Inflammatory macrophage treated with lipopolysaccharide for 1 hour (primary cell): ENCODE measurements around the gene DQX1.
"Not testable (repeated sequence)": the region's sequence is repeated elsewhere in the genome, so short reads cannot be mapped to it uniquely, and the experiment has no call there.

Experiments used
- DNase-seq, 2 donors: peaks; one replicate each; pipeline ENCODE4 v3.0.0-alpha.2; 2020 to 2022

The DQX1 gene, protein sequence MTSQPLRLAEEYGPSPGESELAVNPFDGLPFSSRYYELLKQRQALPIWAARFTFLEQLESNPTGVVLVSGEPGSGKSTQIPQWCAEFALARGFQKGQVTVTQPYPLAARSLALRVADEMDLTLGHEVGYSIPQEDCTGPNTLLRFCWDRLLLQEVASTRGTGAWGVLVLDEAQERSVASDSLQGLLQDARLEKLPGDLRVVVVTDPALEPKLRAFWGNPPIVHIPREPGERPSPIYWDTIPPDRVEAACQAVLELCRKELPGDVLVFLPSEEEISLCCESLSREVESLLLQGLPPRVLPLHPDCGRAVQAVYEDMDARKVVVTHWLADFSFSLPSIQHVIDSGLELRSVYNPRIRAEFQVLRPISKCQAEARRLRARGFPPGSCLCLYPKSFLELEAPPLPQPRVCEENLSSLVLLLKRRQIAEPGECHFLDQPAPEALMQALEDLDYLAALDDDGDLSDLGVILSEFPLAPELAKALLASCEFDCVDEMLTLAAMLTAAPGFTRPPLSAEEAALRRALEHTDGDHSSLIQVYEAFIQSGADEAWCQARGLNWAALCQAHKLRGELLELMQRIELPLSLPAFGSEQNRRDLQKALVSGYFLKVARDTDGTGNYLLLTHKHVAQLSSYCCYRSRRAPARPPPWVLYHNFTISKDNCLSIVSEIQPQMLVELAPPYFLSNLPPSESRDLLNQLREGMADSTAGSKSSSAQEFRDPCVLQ

DNA sequence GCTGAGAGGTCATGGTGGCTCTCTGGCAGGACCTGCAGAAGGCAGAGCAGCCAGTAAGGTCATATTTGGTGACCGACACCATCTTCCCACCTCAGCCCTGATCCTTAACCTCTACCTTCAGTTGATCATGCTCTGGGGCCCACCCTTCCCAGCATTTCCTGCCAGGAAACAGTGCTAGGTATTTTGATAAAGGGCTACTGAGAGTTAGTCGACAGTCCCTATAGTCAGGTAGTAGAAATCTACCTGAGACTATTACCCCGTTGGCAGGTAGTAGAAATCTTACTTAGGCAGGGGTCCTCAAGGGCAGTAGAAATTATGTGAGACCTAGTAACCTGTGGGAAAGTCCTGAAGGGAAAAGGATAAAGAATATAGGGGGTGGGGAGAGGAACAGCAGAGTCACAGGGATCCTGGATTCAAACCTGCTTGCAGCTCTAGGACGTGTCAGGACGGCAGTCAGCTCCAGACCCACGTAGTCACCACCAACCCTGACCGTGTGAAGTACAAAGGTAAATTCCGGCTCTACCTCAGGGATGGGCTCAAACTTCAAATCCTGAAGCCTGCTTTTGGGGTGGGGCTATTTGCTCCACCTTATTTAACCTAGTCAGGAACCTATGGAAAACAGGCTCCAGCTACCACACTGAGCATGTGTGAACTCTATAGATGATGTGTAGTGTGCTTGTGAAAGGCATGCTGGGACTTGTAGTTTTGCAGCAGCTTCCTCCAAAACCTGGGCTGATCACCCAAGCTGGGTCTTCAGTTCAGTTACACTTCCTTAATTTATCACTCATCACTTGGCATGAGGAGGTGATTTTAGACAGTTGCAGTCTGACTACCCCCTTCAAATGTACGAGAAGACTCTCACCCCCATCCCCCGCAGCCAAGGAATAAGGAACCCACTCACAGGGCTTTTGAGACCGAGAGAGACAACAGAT is at the start of gene DQX1:
TSS of gene DQX1 (minus strand) at position 515 of the 932 bp plus-strand sequence. CDS start at position 13, 502 bp downstream.
- DNase-seq: peak; percentile 32 to 49

DNA sequence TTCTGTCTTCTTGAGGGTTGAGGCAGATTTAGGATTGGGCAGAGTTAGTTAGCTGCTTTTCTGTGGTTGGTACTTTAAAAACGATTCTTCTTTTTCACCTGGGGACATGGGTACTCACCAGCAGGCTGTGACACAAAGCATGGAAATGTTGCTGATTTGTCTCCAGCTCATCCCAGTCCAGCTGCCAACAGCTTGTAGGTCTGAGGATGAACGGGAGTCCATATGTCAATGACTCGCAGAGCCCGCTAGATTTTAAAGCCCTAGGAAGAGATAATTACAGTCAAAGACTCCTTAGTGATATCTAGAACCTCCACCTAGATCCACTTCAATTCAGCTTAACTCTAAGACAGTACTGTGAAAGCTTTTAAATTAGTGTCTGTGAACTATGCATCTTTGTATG is 49.3 kb upstream of the DQX1 start:
- DNase-seq: no peak

DNA sequence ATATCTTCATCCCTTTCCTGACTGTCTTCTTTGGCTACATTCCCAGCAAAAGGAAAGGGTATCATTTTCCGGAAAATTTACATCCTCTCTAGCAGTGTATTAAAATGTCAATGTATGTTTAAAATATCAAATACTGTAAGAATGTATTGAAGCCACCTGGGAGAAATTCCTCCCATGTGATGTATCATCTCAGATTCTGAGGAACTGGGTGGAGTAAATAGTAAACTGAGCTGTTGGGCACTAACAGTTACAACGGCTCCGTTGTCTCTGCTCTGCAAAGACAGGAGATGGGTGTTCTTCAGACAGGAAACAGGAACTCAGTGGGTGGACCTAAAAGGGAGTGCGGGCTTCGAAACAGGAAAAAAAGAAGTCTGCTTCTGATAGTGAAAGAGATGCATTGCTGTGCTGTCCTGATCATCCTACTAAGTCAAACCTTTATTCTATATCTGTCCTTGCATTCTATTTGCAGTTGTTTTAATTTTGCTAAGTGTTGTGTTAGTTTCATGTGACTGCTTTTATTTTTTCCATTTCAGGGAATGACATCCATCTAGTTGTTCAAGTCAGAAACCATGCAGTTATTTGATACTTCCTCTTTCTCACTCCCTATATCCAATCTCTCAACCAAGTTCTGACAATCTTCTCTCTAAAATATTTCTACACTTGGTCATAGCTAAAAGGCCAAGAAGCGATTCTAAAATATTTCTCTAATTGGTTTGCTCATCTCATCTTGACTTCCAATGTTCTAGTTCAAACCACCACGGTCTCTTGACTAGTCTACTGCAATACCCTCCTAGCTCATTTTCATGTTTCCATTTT is 47.9 kb upstream of the DQX1 start:
- DNase-seq: peak; percentile 68 to 73

DNA sequence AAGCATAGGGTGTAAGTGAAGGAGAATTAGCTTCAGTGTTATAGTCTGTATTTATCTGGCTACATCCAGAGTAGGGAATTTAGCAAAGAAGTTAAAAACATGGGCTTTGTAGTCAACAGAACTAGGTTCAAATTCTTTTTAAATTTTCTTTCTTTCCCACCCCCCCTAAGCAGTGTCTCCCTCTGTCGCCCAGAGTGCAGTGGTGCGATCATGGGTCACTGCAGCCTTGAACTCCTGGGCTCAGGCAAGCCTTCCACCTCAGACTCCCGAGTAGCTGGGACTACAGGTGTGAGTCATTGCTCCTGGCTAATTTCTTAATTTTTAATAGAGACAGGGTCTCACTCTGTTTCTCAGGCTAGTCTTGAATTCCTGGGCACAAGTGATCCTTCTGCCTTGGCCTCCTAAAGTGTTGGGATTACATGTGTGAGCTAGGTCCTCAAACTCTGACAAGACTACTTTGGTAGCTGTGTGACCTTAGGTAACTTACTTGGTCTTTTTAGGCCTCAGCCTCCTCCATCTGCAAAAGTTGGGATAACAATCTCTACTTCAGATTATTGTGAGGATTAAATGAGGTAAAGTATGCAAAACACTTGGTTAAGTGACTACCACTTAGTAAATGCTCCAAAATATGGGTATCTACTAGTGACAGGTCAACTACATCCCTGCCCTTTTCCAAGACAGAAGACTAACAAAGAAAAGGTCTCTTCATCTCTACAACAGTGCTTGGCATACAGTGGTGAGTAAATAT is 46.3 kb upstream of the DQX1 start:
- DNase-seq: no peak

DNA sequence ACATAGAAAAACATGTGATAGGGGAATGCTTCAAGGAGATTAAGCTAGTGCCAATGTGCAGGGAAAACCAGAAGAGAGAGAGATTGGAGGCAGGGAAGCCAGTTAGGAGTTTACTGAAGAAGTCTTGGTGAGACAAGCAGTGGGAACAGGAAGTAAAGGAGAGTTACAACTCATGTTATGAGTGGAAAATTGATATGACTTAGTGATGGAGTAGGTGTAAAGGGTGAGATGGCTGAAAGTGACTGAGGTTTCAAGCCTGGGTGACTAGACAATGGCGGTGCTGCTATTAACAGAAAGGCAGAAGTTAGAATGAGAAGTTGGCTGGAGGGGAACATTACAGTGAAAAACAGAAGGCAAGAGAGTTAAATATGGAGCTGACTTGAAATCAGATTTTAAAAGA is 45.0 kb upstream of the DQX1 start:
- peak; percentile 51 to 65 for DNase-seq

DNA sequence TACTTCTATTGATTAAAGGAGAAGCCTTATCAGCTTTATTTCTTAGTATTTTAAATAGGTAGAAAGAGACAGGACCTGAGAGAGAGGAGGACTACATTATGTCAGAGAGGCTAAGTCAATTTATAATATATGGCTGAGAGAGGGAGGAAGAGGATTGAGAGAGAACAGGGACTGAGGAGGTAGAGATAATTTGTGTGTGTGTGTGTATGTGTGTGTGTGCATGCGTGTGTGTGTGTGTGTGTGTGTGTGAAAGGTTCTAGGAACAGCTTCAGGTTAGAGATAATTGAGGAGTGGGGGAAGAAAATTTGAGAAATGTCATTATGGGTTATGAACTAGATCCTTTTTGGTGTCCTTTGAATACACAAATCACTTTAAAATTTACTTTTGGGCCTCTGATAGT is 43.7 kb upstream of the DQX1 start:
- DNase-seq: no peak

DNA sequence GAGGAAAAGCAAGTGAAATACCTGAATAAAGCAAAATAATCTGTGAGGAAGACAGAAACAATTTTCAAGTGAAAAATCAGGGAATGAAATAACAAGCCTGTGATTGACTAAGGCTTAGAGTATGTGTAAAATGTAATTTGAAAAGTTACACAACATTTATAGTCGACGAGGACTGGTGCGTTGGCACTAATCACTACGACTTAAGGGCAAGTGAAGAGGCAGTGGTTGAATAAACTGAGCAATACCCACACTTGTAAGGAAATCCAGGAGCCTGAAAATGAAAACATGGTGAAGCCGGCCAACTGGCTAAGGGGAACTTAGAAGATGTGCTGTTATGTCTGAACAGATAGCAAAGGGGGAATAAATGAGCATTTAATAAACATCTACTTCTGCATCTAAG is 41.9 kb upstream of the DQX1 start:
- no peak for DNase-seq

DNA sequence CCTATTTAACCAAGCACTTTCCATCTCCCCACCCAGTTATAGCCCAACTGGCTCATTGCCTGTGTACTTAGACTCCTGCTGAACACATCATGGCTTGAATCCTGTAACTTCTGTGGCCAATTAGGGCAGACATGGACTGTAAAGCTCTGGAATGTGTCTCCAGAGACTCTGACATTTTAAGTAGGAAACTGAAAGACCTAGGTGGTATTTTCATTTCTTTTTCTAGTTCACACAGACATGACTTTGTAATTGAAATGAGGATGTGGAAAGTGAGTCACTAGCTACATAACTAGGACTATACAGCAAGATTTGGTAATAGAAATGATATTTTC is 40.7 kb upstream of the DQX1 start:
- peak; percentile 59 to 61 for DNase-seq

DNA sequence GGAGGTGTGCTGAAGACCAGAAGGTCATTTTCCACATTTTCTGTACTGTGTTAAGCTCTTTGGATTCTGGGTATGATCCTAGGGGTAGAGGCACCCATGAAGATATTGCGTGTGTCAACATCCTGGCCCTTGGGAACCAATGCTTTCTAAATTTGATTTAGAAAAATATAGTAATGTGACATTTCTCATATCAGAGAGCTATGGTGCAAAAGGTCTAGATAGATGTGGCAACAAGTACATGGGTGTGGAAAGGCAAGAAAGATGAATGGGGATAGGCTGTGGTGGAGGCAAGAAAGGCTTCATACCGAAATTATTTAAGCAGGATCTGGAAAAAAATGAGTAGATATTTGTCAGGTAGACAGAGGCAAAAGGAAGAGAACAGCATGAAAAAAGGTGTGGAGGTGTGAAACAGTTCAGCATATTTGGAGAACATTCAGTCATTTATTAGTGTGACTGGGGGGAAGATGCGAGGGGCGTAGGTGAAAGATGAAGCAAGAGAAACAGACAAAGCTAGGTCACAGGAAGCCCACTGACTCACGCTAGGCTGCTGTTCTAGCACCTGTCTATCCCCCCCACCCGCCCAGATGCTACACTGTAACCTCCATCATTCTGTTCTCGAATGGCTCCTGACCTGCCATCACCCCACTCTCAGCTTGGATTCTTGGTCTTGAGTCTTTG is 40.2 kb upstream of the DQX1 start:
- DNase-seq: no peak

DNA sequence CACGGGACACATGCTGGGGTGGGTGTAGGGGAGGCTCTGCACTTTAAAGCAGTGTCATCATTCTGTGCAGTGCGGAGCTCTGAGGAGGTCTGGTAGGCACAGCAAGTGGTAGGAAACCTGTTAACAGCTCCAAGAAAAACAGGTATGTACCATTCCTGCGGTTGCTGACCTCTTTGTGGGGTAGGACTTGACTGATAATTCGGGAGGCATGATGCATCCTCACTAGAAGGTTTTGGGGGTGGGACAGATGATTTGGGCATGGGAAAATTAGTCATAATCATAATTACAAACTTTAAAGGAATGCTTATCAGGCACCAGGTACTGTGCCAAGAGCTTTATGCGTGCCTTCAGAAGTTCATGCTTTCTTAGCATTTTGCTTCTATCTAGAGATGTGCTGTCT is 38.2 kb upstream of the DQX1 start:
- no peak for DNase-seq

DNA sequence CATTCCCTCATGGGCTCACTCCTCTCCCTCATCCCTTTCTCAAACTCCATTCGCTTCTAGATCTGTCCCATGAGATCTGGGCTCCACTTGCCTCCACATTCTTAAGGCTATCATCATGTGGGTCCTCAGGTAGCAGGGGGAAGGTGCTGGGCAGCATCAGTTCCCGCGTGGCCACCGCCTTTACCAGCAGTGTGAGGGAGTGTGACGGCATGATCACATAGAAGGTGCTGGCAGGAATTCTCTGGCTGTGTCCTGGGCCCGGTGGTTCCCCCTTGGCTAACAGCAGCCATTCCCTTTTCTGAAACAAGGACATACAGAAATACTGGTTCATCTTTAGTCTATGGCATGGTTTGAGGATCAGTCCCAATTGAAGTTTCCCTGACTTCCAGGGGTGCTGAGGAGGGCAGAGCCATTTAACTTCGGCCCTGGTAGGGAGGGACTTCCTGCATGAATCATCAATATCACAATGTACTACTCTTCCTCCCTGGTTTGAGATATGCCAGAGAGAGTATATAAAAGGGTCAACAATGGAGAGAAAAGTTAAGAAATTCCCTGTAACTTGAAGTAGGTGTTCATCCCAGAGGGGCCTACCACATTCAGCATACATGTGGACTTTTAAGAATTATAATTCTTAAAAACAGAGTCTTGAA is 36.2 kb upstream of the DQX1 start:
- DNase-seq: no peak

DNA sequence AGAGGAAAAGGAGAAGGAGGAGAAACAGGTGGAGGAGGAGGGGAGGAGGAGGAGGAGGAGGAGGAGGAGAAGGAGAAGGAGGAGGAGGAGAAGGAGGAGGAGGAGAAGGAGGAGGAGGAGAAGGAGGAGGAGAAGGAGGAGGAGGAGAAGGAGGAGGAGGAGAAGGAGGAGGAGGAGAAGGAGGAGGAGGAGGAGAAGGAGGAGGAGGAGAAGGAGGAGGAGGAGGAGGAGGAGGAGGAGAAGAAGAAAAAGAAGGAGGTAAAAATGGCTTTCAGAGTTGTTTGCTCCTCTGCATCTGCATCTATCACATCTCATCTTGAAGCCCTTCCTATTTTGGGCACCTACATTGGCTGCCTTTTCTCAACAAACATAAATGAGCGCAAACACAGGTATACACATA is 35.0 kb upstream of the DQX1 start:
- not testable (repeated sequence) for DNase-seq

DNA sequence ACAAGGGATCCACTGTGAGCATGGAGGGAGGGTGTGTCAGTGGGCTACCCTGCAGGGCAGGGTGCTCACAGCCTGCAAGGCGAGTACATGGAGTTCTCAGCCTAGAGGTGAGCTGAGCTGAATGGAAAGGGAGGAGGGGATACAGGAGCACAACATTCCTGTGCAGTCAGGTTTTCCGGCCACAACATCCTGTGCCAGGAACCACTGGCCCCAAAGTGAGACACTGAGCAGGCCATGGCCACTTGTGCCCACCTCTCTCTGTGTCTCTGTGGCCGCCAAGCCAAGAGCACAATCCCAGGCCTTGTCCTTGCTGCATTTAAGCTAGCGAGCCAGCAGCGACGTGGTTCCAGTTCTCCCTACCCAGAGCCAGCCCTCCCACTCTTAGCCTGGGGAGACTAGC is 34.6 kb upstream of the DQX1 start:
- no peak for DNase-seq

DNA sequence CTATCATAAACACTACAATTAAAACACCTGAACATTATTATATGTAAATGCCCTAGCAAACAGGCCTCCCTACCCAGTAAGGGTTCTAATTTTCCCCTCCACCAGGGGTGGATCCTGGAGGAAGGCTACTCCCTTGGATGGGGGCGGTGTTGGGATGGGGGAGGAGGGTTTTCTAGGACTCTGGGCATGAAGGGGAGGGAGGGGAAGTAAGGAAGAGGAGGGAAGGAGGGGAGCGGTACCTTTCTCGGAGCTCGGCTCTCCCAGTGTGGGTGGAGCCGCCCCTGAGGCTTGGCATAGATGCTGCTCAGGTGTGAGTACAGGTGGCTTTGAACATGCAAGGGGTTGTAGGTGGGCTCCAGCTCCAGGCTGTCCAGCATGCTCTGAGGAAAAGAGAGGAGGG is 33.9 kb upstream of the DQX1 start:
- no peak for DNase-seq

DNA sequence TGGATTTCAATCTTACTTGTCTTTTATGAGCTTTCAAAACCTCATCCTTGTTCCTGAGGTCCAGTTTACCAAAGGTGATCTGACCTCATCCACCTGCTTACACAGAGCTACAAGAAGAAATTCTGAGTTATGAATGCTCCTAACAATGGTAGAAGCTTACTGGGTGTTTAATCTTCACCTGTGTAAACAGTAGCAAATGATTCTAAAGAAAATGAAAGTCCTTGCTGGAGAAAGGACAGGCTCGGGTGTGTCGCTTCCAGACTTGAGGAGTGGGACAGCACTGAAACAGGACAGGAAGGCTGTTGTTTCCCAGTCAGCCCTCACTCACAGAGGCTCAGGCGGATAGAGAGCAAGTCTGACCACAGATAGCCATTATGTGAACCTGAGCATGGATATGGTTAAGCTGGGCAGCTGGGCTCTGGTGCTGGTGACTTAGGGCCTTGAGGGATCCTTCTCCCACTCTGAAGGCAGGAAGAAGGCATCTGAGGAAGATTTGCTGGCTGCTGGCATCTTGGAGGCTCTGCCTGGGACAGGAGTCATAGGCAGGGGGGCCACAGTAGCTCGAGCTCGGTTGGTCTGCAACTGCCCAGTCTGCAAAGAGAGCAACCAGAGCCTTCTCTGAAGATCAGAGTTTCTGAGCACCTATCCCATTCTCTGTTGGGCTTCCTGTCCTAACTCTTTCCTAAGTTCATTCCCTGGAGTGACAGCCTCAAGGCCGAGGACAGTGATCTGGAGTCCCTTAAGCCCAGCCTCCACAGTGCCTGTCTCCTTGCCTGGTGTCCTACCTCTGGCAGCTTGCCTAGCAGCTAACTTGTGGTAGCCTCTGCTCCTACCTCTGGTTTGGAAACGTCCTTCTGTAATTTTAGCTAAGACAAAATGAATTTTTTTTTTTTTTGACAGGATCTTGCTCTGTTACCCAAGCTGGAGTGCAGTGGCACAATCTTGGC is 32.5 kb upstream of the DQX1 start:
- no peak for DNase-seq

DNA sequence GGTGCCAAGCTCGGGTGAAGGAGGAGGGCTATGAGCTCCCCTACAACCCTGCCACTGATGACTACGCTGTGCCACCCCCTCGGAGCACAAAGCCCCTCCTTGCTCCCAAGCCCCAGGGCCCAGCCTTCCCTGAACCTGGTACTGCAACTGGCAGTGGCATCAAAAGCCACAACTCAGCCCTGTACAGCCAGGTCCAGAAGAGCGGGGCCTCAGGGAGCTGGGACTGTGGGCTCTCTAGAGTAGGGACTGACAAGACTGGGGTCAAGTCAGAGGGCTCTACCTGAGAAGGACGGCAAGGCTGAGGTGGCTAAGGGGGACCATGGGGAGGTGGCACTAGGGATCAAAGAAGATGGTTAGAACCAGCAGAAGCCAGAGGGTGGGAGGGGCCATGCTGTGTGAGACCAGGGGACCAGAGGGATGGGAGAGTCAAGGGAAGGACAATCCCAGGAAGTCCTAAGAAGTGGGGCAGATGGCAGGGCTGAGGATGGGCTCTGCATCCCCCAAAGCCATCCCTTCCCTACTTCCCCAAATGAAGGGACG is 30.9 kb upstream of the DQX1 start:
- no peak for DNase-seq

DNA sequence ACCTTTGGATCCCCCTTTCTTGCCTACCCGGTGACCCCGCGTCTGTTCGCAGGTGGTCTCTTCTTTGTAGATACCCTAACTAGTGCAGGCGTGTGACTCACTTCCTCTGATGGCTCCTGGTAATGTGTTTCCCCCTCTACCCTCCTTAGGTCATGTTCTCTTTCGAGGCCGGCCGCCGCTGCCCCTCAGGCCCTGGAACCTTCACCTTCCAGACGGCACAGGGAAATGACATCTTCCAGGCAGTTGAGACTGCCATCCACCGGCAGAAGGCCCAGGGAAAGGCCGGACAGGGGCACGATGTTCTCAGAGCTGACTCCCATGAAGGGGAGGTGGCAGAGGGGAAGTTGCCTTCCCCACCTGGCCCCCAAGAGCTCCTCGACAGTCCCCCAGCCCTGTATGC is 30.1 kb upstream of the DQX1 start:
- no peak for DNase-seq

DNA sequence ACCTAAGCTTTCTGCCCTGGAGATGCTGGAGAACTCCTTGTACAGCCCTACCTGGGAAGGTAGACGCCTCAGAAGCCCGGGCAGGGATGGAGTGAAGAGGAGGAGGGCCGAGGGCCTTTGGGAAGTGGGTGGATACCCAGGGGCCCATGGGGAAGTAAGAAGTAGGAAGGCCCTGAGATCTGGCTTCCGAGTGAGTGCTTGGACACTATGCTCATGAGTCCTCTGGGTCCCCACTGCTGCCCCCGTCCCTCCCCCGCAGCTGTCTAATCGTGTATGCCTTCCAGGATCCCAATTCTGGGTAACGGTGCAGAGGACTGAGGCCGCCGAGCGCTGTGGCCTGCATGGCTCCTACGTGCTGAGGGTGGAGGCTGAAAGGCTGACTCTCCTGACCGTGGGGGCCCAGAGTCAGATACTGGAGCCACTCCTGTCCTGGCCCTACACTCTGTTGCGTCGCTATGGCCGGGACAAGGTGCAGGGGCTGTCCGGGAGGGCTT is 29.6 kb upstream of the DQX1 start:
- DNase-seq: peak; percentile 48 to 60
